ENCODE data around the gene SPON2. TPM values are rescaled to one million over a fixed set of nuclear protein-coding genes. Genes with fewer than 3 reads are reported as not detected.

The SPON2 gene
- total RNA-seq, 1 experiment from 2014 or later, result 1.8 TPM

GRCh38 chr4:1202526-1203011 lies 30.2 kb upstream of the SPON2 start:
- POLR2A ChIA-PET, result no interaction called here
- CTCF ChIA-PET, result no interaction called here
- no peak for DNase-seq (ENCODE audit: low read depth, low spot score)
- no peak for TF ChIP-seq SIN3A (IDR thresholded peaks at IDR 0.05; ENCODE audit: borderline replicate concordance, insufficient read depth, low read depth, low read length)
- TF ChIP-seq CTCF (IDR thresholded peaks at IDR 0.05), result no peak
- no peak for TF ChIP-seq REST (IDR thresholded peaks at IDR 0.05; ENCODE audit: insufficient read depth in 1 of 2, low read depth in 2 of 2, low read length in 1 of 2)
- no peak for TF ChIP-seq POLR2AphosphoS5 (IDR thresholded peaks at IDR 0.05; ENCODE audit: low read depth, low read length)
- TF ChIP-seq TCF7L2 (IDR thresholded peaks at IDR 0.05; ENCODE audit: low read depth, low read length), result no peak
- no peak for ATAC-seq
- H3K4me3 ChIP-seq (ENCODE audit: low read depth in 2 of 2, low read length in 2 of 2), result no peak overlapping the region
- BruUV-seq (replicated peaks), result no TSS peak
- peaks cover 6% of the 10 kb centered on the region; the same call in 1 of the 2 replicates for H3K4me1 ChIP-seq (ENCODE audit: control insufficient read depth, insufficient read depth, low read length)
- intact Hi-C loops (cut with micrococcal nuclease; ENCODE audit: unreplicated experiment) (no loop called here), in situ Hi-C loops (cut with HindIII; ENCODE audit: low pct_unique_long_range_greater_than_20kb, low sequenced_read_pairs) (no loop called here)
- no peaks in the 10 kb centered on the region for H3K36me3 ChIP-seq (ENCODE audit: control insufficient read depth, insufficient read depth, low read length)
- no peaks in the 10 kb centered on the region for H3K27me3 ChIP-seq (ENCODE audit: control insufficient read depth, insufficient read depth, low read length)
- H3K9me3 ChIP-seq (ENCODE audit: control insufficient read depth, insufficient read depth, low read depth, low read length), result no peaks in the 10 kb centered on the region
- no peak overlapping the region for H3K27ac ChIP-seq (ENCODE audit: low read length)

GRCh38 chr4:1201851-1202525 lies 29.6 kb upstream of the SPON2 start:
- Histone ChIP-seq H3K4me3 (ENCODE audit: low read depth in 2 of 2, low read length in 2 of 2) (no peak overlapping the region), H3K9me3 (ENCODE audit: control insufficient read depth, insufficient read depth, low read depth, low read length) (no peaks in the 10 kb centered on the region), H3K36me3 (ENCODE audit: control insufficient read depth, insufficient read depth, low read length) (no peaks in the 10 kb centered on the region), H3K4me1 (ENCODE audit: control insufficient read depth, insufficient read depth, low read length) (peaks cover 6% of the 10 kb centered on the region; the same call in 1 of the 2 replicates), H3K27ac (ENCODE audit: low read length) (no peak overlapping the region), H3K27me3 (ENCODE audit: control insufficient read depth, insufficient read depth, low read length) (no peaks in the 10 kb centered on the region)
- no TSS peak for BruUV-seq (replicated peaks)
- TF ChIP-seq CTCF (IDR thresholded peaks at IDR 0.05), result no peak
- no peak for TF ChIP-seq POLR2AphosphoS5 (IDR thresholded peaks at IDR 0.05; ENCODE audit: low read depth, low read length)
- TF ChIP-seq TCF7L2 (IDR thresholded peaks at IDR 0.05; ENCODE audit: low read depth, low read length), result no peak
- no peak for TF ChIP-seq SIN3A (IDR thresholded peaks at IDR 0.05; ENCODE audit: borderline replicate concordance, insufficient read depth, low read depth, low read length)
- TF ChIP-seq REST (IDR thresholded peaks at IDR 0.05; ENCODE audit: insufficient read depth in 1 of 2, low read depth in 2 of 2, low read length in 1 of 2), result no peak
- ATAC-seq (no peak), DNase-seq (ENCODE audit: low read depth, low spot score) (no peak)
- in situ Hi-C loops (cut with HindIII; ENCODE audit: low pct_unique_long_range_greater_than_20kb, low sequenced_read_pairs), result no loop called here
- CTCF ChIA-PET, result no interaction called here
- POLR2A ChIA-PET, result no interaction called here
- intact Hi-C loops (cut with micrococcal nuclease; ENCODE audit: unreplicated experiment), result no loop called here

All from Panc1 (cell line).